WTC11 (cell line): ENCODE results near the gene SPTAN1. TPM values are rescaled to one million over a fixed set of nuclear protein-coding genes. Genes with fewer than 3 reads are reported as not detected.

Experiments used
- ATAC-seq: fragments of 200-7000 bp; cut with Tn5 transposase; 2 replicates; pipeline ENCODE4 v1.10.0; 2021; ENCODE audit warnings: mild to moderate bottlenecking, moderate library complexity
- CTCF ChIA-PET: fragments of 300-600 bp; sonication (Branson Sonifier 250); formaldehyde crosslinking; loops from one replicate; lab custom pipeline; 2021; ENCODE audit warnings: antibody characterized with exemption; lab: Charles Lee
- POLR2A ChIA-PET: fragments of 350-600 bp; sonication (Branson Sonifier 250); formaldehyde crosslinking; loops from one replicate; lab custom pipeline; 2021; ENCODE audit warnings: antibody characterized with exemption; lab: Charles Lee
- DNase-seq: peaks from one replicate; pipeline ENCODE4 v3.0.0; 2021; ENCODE audit warnings: low spot score
- H3K27ac Mint-ChIP-seq: 2 replicates; pipeline ENCODE4 v1.8.0; 2021; ENCODE audit warnings: mixed read lengths
- H3K27me3 Mint-ChIP-seq: 2 replicates; pipeline ENCODE4 v1.8.0; 2021; ENCODE audit warnings: low read depth, mild to moderate bottlenecking, moderate library complexity, mixed read lengths
- H3K36me3 Mint-ChIP-seq: 2 replicates; pipeline ENCODE4 v1.8.0; 2021; ENCODE audit warnings: mixed read lengths
- H3K4me1 Mint-ChIP-seq: 2 replicates; pipeline ENCODE4 v1.8.0; 2022; ENCODE audit warnings: mixed read lengths
- H3K4me3 Mint-ChIP-seq: 2 replicates; pipeline ENCODE4 v1.8.0; 2021; ENCODE audit warnings: mild to moderate bottlenecking, moderate library complexity, mixed read lengths
- H3K9me3 Mint-ChIP-seq: 2 replicates; pipeline ENCODE4 v1.8.0; 2021; ENCODE audit warnings: mixed read lengths
- ATF1 ChIP-seq: sonication (generic); formaldehyde crosslinking; IDR thresholded peaks from 2 replicates; pipeline ENCODE4 v1.8.1; 2023; ENCODE audit warnings: mild to moderate bottlenecking, moderate library complexity, missing genetic modification reagents
- CBFB ChIP-seq: sonication (generic); formaldehyde crosslinking; IDR thresholded peaks from 2 replicates; pipeline ENCODE4 v1.8.1; 2022; ENCODE audit warnings: mild to moderate bottlenecking, low read depth, missing genetic modification reagents
- FOXK1 ChIP-seq: sonication (generic); formaldehyde crosslinking; IDR thresholded peaks from 2 replicates; pipeline ENCODE4 v1.8.0; 2022; ENCODE audit warnings: mild to moderate bottlenecking, moderate library complexity, missing genetic modification reagents
- FOXP1 ChIP-seq: sonication (generic); formaldehyde crosslinking; IDR thresholded peaks from 2 replicates; pipeline ENCODE4 v1.8.0; 2022; ENCODE audit warnings: missing genetic modification reagents, mild to moderate bottlenecking, moderate library complexity, borderline replicate concordance
- GABPB1 ChIP-seq: sonication (generic); formaldehyde crosslinking; IDR thresholded peaks from 2 replicates; pipeline ENCODE4 v1.8.1; 2023; ENCODE audit warnings: mild to moderate bottlenecking, missing genetic modification reagents
- HMGXB4 ChIP-seq: sonication (generic); formaldehyde crosslinking; IDR thresholded peaks from 2 replicates; pipeline ENCODE4 v1.8.1; 2023; ENCODE audit warnings: mild to moderate bottlenecking, moderate library complexity, missing genetic modification reagents
- JAZF1 ChIP-seq: fragments of 250-450 bp; sonication (Bioruptor Pico); IDR thresholded peaks from 2 replicates; pipeline ENCODE4 v1.9.0; 2021; ENCODE audit warnings: moderate library complexity, mild to moderate bottlenecking, inconsistent platforms
- MXD4 ChIP-seq: fragments of 250-450 bp; sonication (Bioruptor Pico); IDR thresholded peaks from 2 replicates; pipeline ENCODE4 v1.8.0; 2021; ENCODE audit warnings: mild to moderate bottlenecking, moderate library complexity, borderline replicate concordance
- NFATC4 ChIP-seq: fragments of 250-450 bp; sonication (Bioruptor Pico); IDR thresholded peaks from 2 replicates; pipeline ENCODE4 v1.9.0; 2021; ENCODE audit warnings: mild to moderate bottlenecking
- NR2C2 ChIP-seq: sonication (generic); formaldehyde crosslinking; IDR thresholded peaks from 2 replicates; pipeline ENCODE4 v1.8.0; 2022; ENCODE audit warnings: mild to moderate bottlenecking, missing genetic modification reagents
- PREB ChIP-seq: sonication (generic); formaldehyde crosslinking; IDR thresholded peaks from 2 replicates; pipeline ENCODE4 v1.8.1; 2022; ENCODE audit warnings: mild to moderate bottlenecking, missing genetic modification reagents, moderate library complexity, borderline replicate concordance
- STAT6 ChIP-seq: sonication (generic); formaldehyde crosslinking; conservative IDR thresholded peaks from 2 replicates; pipeline ENCODE4 v1.8.1; 2023; ENCODE audit warnings: mild to moderate bottlenecking, low read depth, missing genetic modification reagents, moderate library complexity
- TCF7 ChIP-seq: sonication (generic); formaldehyde crosslinking; IDR thresholded peaks from 2 replicates; pipeline ENCODE4 v1.8.0; 2022; ENCODE audit warnings: mild to moderate bottlenecking, low read depth, missing genetic modification reagents, moderate library complexity
- TP53 ChIP-seq: sonication (generic); formaldehyde crosslinking; IDR thresholded peaks from 2 replicates; pipeline ENCODE4 v1.8.1; 2023; ENCODE audit warnings: mild to moderate bottlenecking, missing genetic modification reagents
- ZNF219 ChIP-seq: sonication (generic); formaldehyde crosslinking; IDR thresholded peaks from 2 replicates; pipeline ENCODE4 v1.8.0; 2023; ENCODE audit warnings: missing genetic modification reagents, mild to moderate bottlenecking, borderline replicate concordance
- ZNF263 ChIP-seq: sonication (generic); formaldehyde crosslinking; IDR thresholded peaks from 2 replicates; pipeline ENCODE4 v1.8.1; 2022; ENCODE audit warnings: low read depth, mild to moderate bottlenecking, moderate library complexity, missing genetic modification reagents
- ZNF317 ChIP-seq: sonication (generic); formaldehyde crosslinking; IDR thresholded peaks from 2 replicates; pipeline ENCODE4 v1.8.1; 2023; ENCODE audit warnings: low read depth, mild to moderate bottlenecking, moderate library complexity, missing genetic modification reagents, borderline replicate concordance
- ZNF425 ChIP-seq: fragments of 250-450 bp; sonication (Bioruptor Pico); conservative IDR thresholded peaks from 2 replicates; pipeline ENCODE4 v1.9.0; 2021; ENCODE audit warnings: mild to moderate bottlenecking
- total RNA-seq: library from RNA; stranded (reverse); gene quantifications from 3 replicates; pipeline ENCODE4 v1.2.3, GENCODE V29; 2021
- TF ChIP-seq, protein P1 (sequence below): sonication (generic); formaldehyde crosslinking; IDR thresholded peaks from 2 replicates; pipeline ENCODE4 v1.8.1; 2023; ENCODE audit warnings: mild to moderate bottlenecking, missing genetic modification reagents, moderate library complexity
- TF ChIP-seq, protein P2 (sequence below): sonication (generic); formaldehyde crosslinking; IDR thresholded peaks from 2 replicates; pipeline ENCODE4 v1.8.1; 2023; ENCODE audit warnings: mild to moderate bottlenecking, missing genetic modification reagents, moderate library complexity
- TF ChIP-seq, protein P3 (sequence below): sonication (generic); formaldehyde crosslinking; IDR thresholded peaks from 2 replicates; pipeline ENCODE4 v1.8.0; 2022; ENCODE audit warnings: missing genetic modification reagents

Gene SPTAN1
- total RNA-seq, 1 experiment from 2014 or later, result 255 TPM

DNA sequence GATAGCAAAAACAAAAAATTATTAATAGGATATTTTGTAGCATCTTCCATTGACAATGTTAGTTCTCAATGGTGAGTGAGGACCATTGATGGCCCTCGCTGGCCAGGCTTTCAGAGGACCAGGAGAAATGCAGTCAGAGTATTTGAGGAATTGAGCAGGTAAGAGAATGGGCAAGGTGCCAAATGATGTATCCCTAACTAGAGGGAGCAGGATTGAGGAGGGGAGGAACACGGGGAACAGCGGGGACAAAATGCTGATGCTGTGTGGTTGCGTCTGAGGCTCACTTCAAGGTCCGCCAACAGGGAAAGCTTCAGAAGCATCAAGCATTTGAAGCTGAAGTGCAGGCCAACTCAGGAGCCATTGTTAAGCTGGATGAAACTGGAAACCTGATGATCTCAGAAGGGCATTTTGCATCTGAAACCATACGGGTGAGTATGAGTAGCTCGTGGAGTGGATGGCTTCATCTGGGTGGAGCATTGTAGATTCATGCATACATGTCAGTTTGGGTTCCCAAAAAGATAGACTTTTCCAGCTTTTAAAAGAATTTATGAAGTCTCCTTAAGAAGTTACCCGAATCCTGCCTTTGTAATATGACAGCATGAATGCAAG lies 16.2 kb downstream of the SPTAN1 start (continued):
- TF ChIP-seq, protein P1, sequence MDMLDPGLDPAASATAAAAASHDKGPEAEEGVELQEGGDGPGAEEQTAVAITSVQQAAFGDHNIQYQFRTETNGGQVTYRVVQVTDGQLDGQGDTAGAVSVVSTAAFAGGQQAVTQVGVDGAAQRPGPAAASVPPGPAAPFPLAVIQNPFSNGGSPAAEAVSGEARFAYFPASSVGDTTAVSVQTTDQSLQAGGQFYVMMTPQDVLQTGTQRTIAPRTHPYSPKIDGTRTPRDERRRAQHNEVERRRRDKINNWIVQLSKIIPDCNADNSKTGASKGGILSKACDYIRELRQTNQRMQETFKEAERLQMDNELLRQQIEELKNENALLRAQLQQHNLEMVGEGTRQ (CRISPR knock-in tag), result no peak
- TF ChIP-seq ZNF425 (CRISPR knock-in tag), result no peak
- TF ChIP-seq, protein P2, sequence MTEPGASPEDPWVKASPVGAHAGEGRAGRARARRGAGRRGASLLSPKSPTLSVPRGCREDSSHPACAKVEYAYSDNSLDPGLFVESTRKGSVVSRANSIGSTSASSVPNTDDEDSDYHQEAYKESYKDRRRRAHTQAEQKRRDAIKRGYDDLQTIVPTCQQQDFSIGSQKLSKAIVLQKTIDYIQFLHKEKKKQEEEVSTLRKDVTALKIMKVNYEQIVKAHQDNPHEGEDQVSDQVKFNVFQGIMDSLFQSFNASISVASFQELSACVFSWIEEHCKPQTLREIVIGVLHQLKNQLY (CRISPR knock-in tag), result no peak
- TF ChIP-seq PREB (CRISPR knock-in tag), result no peak
- no peak for TF ChIP-seq CBFB (CRISPR knock-in tag)
- TF ChIP-seq FOXP1 (CRISPR knock-in tag), result no peak

DNA sequence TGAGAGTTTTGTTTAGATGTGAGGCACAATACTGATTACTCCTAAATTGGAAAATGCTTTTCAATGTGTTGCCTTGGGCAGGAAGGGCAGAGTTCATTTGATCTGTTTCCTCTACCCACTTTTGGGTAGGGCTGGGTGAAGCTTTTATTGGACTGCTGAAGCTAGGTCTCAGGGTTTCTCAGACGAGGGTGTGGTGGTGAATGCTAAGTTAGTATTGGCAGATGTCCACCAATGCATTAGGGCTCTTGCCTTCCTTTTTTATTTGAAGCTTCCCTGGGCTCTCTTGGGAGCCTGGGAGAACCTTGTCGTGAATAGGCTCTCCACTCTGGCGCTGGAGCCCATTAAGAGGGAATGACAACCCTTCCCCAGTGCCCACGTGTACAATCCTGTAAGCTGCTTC lies 23.1 kb downstream of the SPTAN1 start:
- Mint-ChIP-seq H3K4me3 (no peak overlapping the region), H3K27ac (no peak overlapping the region), H3K36me3 (peaks cover 69% of the 10 kb centered on the region), H3K27me3 (no peaks in the 10 kb centered on the region), H3K4me1 (no peaks in the 10 kb centered on the region), H3K9me3 (no peaks in the 10 kb centered on the region)
- ATAC-seq (no peak), DNase-seq (no peak)
- CTCF ChIA-PET, result interaction anchor here (1.5 kb wide), 1 partner anchor 137 kb away, joined by 3 read pairs; no protein-coding TSS in a partner anchor
- POLR2A ChIA-PET, result no interaction called here
- no peak for TF ChIP-seq HMGXB4 (CRISPR knock-in tag)
- no peak for TF ChIP-seq NR2C2 (CRISPR knock-in tag)
- TF ChIP-seq JAZF1 (CRISPR knock-in tag), result no peak
- no peak for TF ChIP-seq ATF1 (CRISPR knock-in tag)
- TF ChIP-seq TCF7 (CRISPR knock-in tag), result no peak
- no peak for TF ChIP-seq ZNF263
- no peak for TF ChIP-seq ZNF317
- TF ChIP-seq, protein P3, sequence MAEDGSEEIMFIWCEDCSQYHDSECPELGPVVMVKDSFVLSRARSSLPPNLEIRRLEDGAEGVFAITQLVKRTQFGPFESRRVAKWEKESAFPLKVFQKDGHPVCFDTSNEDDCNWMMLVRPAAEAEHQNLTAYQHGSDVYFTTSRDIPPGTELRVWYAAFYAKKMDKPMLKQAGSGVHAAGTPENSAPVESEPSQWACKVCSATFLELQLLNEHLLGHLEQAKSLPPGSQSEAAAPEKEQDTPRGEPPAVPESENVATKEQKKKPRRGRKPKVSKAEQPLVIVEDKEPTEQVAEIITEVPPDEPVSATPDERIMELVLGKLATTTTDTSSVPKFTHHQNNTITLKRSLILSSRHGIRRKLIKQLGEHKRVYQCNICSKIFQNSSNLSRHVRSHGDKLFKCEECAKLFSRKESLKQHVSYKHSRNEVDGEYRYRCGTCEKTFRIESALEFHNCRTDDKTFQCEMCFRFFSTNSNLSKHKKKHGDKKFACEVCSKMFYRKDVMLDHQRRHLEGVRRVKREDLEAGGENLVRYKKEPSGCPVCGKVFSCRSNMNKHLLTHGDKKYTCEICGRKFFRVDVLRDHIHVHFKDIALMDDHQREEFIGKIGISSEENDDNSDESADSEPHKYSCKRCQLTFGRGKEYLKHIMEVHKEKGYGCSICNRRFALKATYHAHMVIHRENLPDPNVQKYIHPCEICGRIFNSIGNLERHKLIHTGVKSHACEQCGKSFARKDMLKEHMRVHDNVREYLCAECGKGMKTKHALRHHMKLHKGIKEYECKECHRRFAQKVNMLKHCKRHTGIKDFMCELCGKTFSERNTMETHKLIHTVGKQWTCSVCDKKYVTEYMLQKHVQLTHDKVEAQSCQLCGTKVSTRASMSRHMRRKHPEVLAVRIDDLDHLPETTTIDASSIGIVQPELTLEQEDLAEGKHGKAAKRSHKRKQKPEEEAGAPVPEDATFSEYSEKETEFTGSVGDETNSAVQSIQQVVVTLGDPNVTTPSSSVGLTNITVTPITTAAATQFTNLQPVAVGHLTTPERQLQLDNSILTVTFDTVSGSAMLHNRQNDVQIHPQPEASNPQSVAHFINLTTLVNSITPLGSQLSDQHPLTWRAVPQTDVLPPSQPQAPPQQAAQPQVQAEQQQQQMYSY (CRISPR knock-in tag), result no peak
- no peak for TF ChIP-seq NFATC4 (CRISPR knock-in tag)
- TF ChIP-seq FOXK1 (CRISPR knock-in tag), result no peak
- TF ChIP-seq MXD4, result no peak
- TF ChIP-seq STAT6, result no peak
- TF ChIP-seq, protein P1 (CRISPR knock-in tag), result no peak
- no peak for TF ChIP-seq ZNF219 (CRISPR knock-in tag)
- TF ChIP-seq GABPB1, result no peak
- no peak for TF ChIP-seq TP53
